Esophagus muscularis mucosa (tissue), 3 donors: Measurements from ENCODE around the gene PAK4.

ENCODE experiments used
- EP300 ChIP-seq: sonication (generic); formaldehyde crosslinking; IDR thresholded peaks from one replicate; pipeline ENCODE4 v1.6.1; 2017; ENCODE audit warnings: antibody characterized with exemption
- TF ChIP-seq, protein P1 (sequence below), 3 experiments: fragments of 200-600 bp in 2 of 3; fragments of 450-650 bp in 1 of 3; sonication (generic) in 2 of 3; IDR thresholded peaks; one replicate each; pipeline ENCODE4 v1.5.1; 2017 to 2019; ENCODE audit warnings: antibody characterized with exemption in 3 of 3, mild to moderate bottlenecking in 2 of 3, moderate library complexity in 1 of 3

DNA sequence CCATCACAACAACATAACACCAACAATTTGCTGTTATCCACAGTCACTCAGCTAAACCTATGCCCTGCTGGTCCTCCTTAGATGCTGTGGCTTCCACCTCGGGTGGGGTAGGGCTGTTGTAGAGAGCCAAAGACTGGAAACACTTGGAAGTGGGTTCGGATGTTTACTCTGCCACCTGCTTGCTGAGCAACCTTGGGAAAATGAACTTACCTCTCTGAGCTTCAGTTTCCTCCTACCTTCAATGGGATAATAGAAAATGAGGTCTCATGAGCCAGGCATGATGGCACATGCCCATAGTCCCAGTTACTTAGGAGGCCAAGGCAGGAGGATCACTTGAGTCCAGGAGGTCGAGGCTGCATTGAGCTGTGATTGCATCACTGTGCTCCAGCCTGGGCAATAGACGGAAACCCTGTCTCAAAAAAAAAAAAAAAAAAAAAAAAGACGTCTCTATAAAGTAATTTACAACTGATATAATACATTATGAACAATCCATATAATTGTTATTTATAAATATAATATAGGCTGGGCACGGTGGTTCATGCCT, 81.8 kb downstream of the PAK4 start:
- TF ChIP-seq, protein P1, sequence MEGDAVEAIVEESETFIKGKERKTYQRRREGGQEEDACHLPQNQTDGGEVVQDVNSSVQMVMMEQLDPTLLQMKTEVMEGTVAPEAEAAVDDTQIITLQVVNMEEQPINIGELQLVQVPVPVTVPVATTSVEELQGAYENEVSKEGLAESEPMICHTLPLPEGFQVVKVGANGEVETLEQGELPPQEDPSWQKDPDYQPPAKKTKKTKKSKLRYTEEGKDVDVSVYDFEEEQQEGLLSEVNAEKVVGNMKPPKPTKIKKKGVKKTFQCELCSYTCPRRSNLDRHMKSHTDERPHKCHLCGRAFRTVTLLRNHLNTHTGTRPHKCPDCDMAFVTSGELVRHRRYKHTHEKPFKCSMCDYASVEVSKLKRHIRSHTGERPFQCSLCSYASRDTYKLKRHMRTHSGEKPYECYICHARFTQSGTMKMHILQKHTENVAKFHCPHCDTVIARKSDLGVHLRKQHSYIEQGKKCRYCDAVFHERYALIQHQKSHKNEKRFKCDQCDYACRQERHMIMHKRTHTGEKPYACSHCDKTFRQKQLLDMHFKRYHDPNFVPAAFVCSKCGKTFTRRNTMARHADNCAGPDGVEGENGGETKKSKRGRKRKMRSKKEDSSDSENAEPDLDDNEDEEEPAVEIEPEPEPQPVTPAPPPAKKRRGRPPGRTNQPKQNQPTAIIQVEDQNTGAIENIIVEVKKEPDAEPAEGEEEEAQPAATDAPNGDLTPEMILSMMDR (IDR thresholded peaks at IDR 0.05): no peak
- TF ChIP-seq EP300: no peak
